Naive thymus-derived CD8-positive, alpha-beta T cell (primary cell): Measurements from ENCODE around the gene USP12. TPM values are rescaled to one million over a fixed set of nuclear protein-coding genes. Genes with fewer than 3 reads are reported as not detected.
"Not testable (repeated sequence)": the region's sequence is repeated elsewhere in the genome, so short reads cannot be mapped to it uniquely, and the experiment has no call there.

Experiments
- ATAC-seq, 2 donors: fragments of 150-1000 bp; cut with Tn5 transposase in 1 of 2; sonication (Bioruptor Pico), chemical (Tn5 transposase) in 1 of 2; 1 replicate in 1 of 2; 2 replicates in 1 of 2; pipeline ENCODE4 v1.10.0; 2021; ENCODE audit warnings: mild to moderate bottlenecking in 2 of 2, moderate library complexity in 2 of 2
- POLR2A ChIA-PET: fragments of 350-600 bp; sonication (Branson Sonifier 250); formaldehyde crosslinking; loops from one replicate; lab custom pipeline; 2021; ENCODE audit warnings: antibody characterized with exemption; lab: Charles Lee
- DNase-seq, 10 donors: peaks; one replicate each; pipeline versions ENCODE4 v3.0.0 to v3.0.0-alpha.2; 2020 to 2022
- H3K27ac Mint-ChIP-seq, 10 donors: one replicate each; pipeline ENCODE4 v1.8.0; 2020 to 2022; ENCODE audit warnings: mild to moderate bottlenecking in 10 of 10, mixed read lengths in 10 of 10, moderate library complexity in 4 of 10, inconsistent platforms in 1 of 10
- H3K27me3 Mint-ChIP-seq, 5 donors: one replicate each; pipeline ENCODE4 v1.8.0; 2021 to 2022; ENCODE audit warnings: mixed read lengths in 5 of 5
- H3K36me3 Mint-ChIP-seq, 3 donors: one replicate each; pipeline ENCODE4 v1.8.0; 2020 to 2022; ENCODE audit warnings: mixed read lengths in 3 of 3, mild to moderate bottlenecking in 2 of 3, inconsistent platforms in 1 of 3
- H3K4me1 Mint-ChIP-seq, 4 donors: one replicate each; pipeline ENCODE4 v1.8.0; 2021 to 2022; ENCODE audit warnings: mixed read lengths in 4 of 4
- H3K4me3 Mint-ChIP-seq, 10 donors: one replicate each; pipeline ENCODE4 v1.8.0; 2020 to 2022; ENCODE audit warnings: mild to moderate bottlenecking in 10 of 10, mixed read lengths in 10 of 10, moderate library complexity in 6 of 10, inconsistent platforms in 1 of 10
- H3K9me3 Mint-ChIP-seq, 9 donors: one replicate each; pipeline ENCODE4 v1.8.0; 2020 to 2022; ENCODE audit warnings: mixed read lengths in 9 of 9, mild to moderate bottlenecking in 3 of 9, inconsistent platforms in 1 of 9, moderate library complexity in 1 of 9
- polyA plus RNA-seq, 3 donors: library from polyadenylated mRNA; unstranded; fragments of 300-500 nt; fragmentation: Illumina TruSeq; gene quantifications; one replicate each; pipeline ENCODE4 v1.2.3, GENCODE V29; 2021
- total RNA-seq, 8 experiments: library from RNA in 2 of 8; stranded (reverse) in 2 of 8; gene quantifications; one replicate each; pipeline ENCODE4 v1.2.3 and lab custom pipeline; 2021 to 2026

Gene USP12
- total and polyA plus RNA-seq, 5 experiments from 2014 or later = 9.3 to 33.0 (median 17.4) TPM

DNA sequence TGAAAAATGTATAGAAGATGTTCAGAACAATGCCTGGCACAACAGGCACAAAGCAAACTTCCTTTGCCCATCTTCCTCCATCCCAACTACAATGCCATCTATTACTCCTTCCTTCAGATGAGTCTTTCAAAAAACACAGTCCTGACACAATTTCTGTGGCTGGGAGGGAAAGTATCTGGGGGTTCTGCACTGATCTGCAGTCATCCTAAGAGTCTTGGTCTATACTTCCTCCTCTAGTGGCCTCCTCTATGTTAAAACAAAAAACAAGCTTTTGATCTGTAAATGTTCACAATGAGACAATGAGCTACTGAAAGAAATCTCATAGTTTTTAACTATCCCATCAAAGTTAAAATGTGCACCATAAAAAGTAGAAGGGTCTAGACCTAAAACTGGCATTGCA is 44.8 kb downstream of the USP12 start:
- POLR2A ChIA-PET = no interaction called here
- H3K9me3 Mint-ChIP-seq = peaks cover 7 to 36% (median 17%) of the 10 kb centered on the region in 9 donors
- H3K36me3 Mint-ChIP-seq = peaks cover 20 to 34% (median 22%) of the 10 kb centered on the region in 3 donors
- DNase-seq (no peak), ATAC-seq (peak in 1 of 2 donors; percentile 33)
- H3K27me3 Mint-ChIP-seq = no peaks in the 10 kb centered on the region
- H3K4me1 Mint-ChIP-seq = peaks cover 16 to 72% (median 67%) of the 10 kb centered on the region in 4 donors
- H3K27ac Mint-ChIP-seq = peak overlapping the region in 3 of 10 donors; percentile 6 to 65 (median 31)
- H3K4me3 Mint-ChIP-seq = peak overlapping the region in 3 of 10 donors; percentile 8 to 49 (median 19)

GRCh38 chr13:27125357-27126282 is 46.0 kb downstream of the USP12 start:
- H3K27ac Mint-ChIP-seq = peak overlapping the region in 1 of 10 donors; percentile 17
- POLR2A ChIA-PET = no interaction called here
- DNase-seq (no peak), ATAC-seq (no peak)
- peaks cover 7 to 28% (median 15%) of the 10 kb centered on the region in 9 donors for H3K9me3 Mint-ChIP-seq
- H3K4me3 Mint-ChIP-seq = peak overlapping the region in 3 of 10 donors; percentile 14 to 36 (median 16)
- no peaks in the 10 kb centered on the region for H3K27me3 Mint-ChIP-seq
- peaks cover 19 to 67% (median 64%) of the 10 kb centered on the region in 4 donors for H3K4me1 Mint-ChIP-seq
- H3K36me3 Mint-ChIP-seq = peaks cover 20 to 33% (median 26%) of the 10 kb centered on the region in 3 donors

- POLR2A ChIA-PET = no interaction called here
- Mint-ChIP-seq H3K27ac (peak overlapping the region in 1 of 10 donors; percentile 51), H3K27me3 (no peaks in the 10 kb centered on the region), H3K9me3 (peaks cover 7 to 18% (median 12%) of the 10 kb centered on the region in 9 donors), H3K36me3 (peaks cover 19 to 29% (median 21%) of the 10 kb centered on the region in 3 donors), H3K4me3 (no peak overlapping the region), H3K4me1 (peaks cover 19 to 65% (median 61%) of the 10 kb centered on the region in 4 donors)
- DNase-seq (no peak), ATAC-seq (no peak)
Measured at GRCh38 chr13:27124571-27124970, 47.0 kb downstream of the USP12 start.

DNA sequence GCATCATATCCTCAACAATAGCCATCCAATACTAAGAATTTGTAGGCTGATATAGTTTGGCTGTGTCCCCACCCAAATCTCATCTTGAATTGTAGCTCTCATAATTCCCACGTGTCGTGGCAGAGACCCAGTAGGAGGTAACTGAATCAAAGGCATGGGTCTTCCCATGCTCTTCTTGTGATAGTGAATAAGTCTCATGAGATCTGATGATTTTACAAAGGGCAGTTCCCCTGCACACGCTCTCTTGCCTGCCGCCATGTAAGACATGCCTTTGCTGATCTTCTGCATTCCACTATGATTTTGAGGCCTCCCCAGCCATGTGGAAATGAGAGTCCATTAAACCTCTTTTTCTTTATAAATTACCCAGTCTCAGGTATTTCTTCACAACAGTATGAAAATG is 48.2 kb downstream of the USP12 start:
- H3K9me3 Mint-ChIP-seq = peaks cover 7 to 17% (median 11%) of the 10 kb centered on the region in 9 donors
- H3K27ac Mint-ChIP-seq, POLR2A ChIA-PET, H3K4me3 Mint-ChIP-seq, ATAC-seq, DNase-seq, H3K27me3 Mint-ChIP-seq: not testable (repeated sequence)
- H3K4me1 Mint-ChIP-seq = peaks cover 22 to 62% (median 61%) of the 10 kb centered on the region in 4 donors
- peaks cover 21 to 31% (median 26%) of the 10 kb centered on the region in 3 donors for H3K36me3 Mint-ChIP-seq

DNA sequence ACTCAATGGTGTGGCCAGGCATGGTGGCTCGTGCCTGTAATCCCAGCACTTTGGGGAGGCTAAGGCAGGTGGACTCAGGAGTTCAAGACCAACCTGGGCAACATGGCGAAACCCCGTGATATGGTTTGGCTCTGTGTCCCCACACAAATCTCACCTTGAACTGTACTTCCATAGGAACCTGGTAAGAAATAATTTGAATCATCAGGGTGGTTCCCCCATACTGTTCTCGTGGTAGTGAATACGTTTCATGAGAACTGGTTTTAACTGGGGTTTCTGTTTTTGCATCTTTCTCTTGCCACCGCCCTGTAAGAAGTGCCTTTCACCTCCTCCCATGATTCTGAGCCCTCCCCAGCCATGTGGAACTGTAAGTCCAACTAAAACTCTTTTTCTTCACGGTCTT is 49.6 kb downstream of the USP12 start:
- H3K36me3 Mint-ChIP-seq = peaks cover 21 to 31% (median 26%) of the 10 kb centered on the region in 3 donors
- POLR2A ChIA-PET = no interaction called here
- H3K4me3 Mint-ChIP-seq = no peak overlapping the region
- H3K27ac Mint-ChIP-seq = peak overlapping the region in 2 of 10 donors; percentile 26 to 28
- ATAC-seq (no peak), DNase-seq (no peak)
- peaks cover 7 to 17% (median 11%) of the 10 kb centered on the region in 9 donors for H3K9me3 Mint-ChIP-seq
- no peaks in the 10 kb centered on the region for H3K27me3 Mint-ChIP-seq
- peaks cover 23 to 55% (median 53%) of the 10 kb centered on the region in 4 donors for H3K4me1 Mint-ChIP-seq

DNA sequence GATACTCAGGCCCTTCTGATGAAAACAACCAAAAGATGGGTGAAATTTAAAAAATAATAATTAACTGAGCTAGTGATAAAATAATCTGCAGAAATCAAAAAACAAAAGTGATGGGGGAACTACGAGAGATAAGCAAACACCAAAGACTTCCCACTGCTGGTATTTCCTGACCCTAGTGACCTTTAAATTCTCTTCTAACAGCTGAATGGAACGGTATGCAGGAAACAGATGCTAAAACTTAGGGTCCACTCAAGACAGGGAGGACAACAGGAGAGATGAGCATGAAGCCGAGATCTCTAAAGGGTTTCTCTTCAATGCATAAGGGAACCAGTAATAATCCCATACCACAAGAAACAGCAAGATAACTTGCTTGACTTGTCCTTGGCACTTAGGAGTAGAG is 50.8 kb downstream of the USP12 start:
- ATAC-seq (no peak), DNase-seq (no peak)
- Mint-ChIP-seq H3K27ac (peak overlapping the region in 1 of 10 donors; percentile 4), H3K27me3 (no peaks in the 10 kb centered on the region), H3K9me3 (peaks cover 7 to 17% (median 11%) of the 10 kb centered on the region in 9 donors), H3K4me1 (peaks cover 21 to 46% (median 42%) of the 10 kb centered on the region in 4 donors), H3K4me3 (no peak overlapping the region), H3K36me3 (peaks cover 21 to 41% (median 35%) of the 10 kb centered on the region in 3 donors)
- POLR2A ChIA-PET = no interaction called here

GRCh38 chr13:27120011-27120410 is 51.6 kb downstream of the USP12 start:
- ATAC-seq (no peak), DNase-seq (no peak)
- H3K9me3 Mint-ChIP-seq = peaks cover 7 to 17% (median 11%) of the 10 kb centered on the region in 9 donors
- H3K27me3 Mint-ChIP-seq = no peaks in the 10 kb centered on the region
- POLR2A ChIA-PET = no interaction called here
- no peak overlapping the region for H3K4me3 Mint-ChIP-seq
- H3K36me3 Mint-ChIP-seq = peaks cover 26 to 45% (median 43%) of the 10 kb centered on the region in 3 donors
- peaks cover 21 to 47% (median 40%) of the 10 kb centered on the region in 4 donors for H3K4me1 Mint-ChIP-seq
- no peak overlapping the region for H3K27ac Mint-ChIP-seq

DNA sequence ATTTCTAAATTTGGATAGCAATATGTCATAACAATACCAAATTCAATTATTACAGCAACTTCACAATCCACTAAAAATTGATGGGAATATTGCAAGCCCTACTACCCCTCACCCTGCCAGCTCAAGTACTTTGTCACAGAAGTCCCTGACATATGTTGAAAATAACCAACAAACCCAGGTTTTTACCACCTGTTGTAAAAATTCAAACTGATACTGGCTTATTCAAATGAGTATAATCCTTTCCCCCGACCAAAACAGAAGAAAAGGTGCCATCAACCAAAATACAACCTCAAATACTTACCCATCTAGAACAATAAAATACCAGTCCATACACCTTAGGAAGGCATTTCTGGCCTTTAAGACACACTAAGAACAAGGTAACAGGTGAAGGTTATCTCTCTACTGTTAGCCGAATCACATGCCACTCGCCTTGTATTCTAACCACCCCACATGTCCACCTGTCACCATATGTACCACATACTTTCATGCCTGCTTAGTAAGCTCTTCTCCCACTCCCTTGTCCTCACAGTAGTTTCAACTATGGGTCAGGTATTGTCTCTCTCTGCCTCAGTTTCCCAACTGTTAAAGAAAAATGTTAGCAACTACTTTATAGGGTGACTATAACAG is 53.1 kb downstream of the USP12 start:
- Mint-ChIP-seq H3K9me3 (peaks cover 1 to 9% (median 5%) of the 10 kb centered on the region in 9 donors), H3K27ac (peak overlapping the region in 2 of 10 donors; percentile 2 to 12), H3K4me3 (no peak overlapping the region), H3K4me1 (peaks cover 22 to 54% (median 40%) of the 10 kb centered on the region in 4 donors), H3K36me3 (peaks cover 15 to 46% (median 36%) of the 10 kb centered on the region in 3 donors), H3K27me3 (no peaks in the 10 kb centered on the region)
- DNase-seq (no peak), ATAC-seq (no peak)
- POLR2A ChIA-PET = no interaction called here

DNA sequence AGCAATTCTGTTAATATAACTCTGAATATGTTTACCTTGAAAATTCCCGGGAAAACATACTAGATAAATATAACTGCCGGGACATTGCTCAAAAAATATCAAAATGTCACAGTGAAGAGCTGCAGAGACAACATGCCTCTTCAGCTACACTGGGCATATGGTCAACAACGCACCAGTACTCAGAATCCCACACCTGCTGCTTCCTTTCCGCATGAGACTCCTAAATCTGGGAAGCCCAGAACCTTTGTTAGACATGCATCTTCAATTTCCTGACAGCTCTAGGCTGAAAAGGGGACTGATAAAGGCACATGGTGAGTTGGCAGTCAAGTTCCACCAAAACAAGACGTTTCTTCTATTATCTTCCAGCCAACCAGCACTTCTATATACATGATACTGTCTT is 53.7 kb downstream of the USP12 start:
- Mint-ChIP-seq H3K27me3 (no peaks in the 10 kb centered on the region), H3K9me3 (peaks cover 0 to 3% (median under 1%) of the 10 kb centered on the region in 9 donors), H3K27ac (no peak overlapping the region), H3K4me1 (peaks cover 26 to 57% (median 42%) of the 10 kb centered on the region in 4 donors), H3K36me3 (peaks cover 9 to 47% (median 30%) of the 10 kb centered on the region in 3 donors), H3K4me3 (no peak overlapping the region)
- DNase-seq = no peak
- POLR2A ChIA-PET = no interaction called here
- no peak for ATAC-seq

- H3K9me3 Mint-ChIP-seq = peaks cover 0 to 2% (median 0%) of the 10 kb centered on the region in 9 donors
- POLR2A ChIA-PET = no interaction called here
- H3K4me1 Mint-ChIP-seq = peaks cover 24 to 60% (median 43%) of the 10 kb centered on the region in 4 donors
- ATAC-seq = no peak
- peaks cover 9 to 48% (median 28%) of the 10 kb centered on the region in 3 donors for H3K36me3 Mint-ChIP-seq
- no peak overlapping the region for H3K4me3 Mint-ChIP-seq
- no peak overlapping the region for H3K27ac Mint-ChIP-seq
- H3K27me3 Mint-ChIP-seq = no peaks in the 10 kb centered on the region
- DNase-seq = no peak
Measured at GRCh38 chr13:27117158-27117557, 54.5 kb downstream of the USP12 start.

- Mint-ChIP-seq H3K4me3 (peak overlapping the region in 1 of 10 donors; percentile 58), H3K9me3 (no peaks in the 10 kb centered on the region), H3K36me3 (peaks cover 4 to 39% (median 25%) of the 10 kb centered on the region in 3 donors), H3K4me1 (peaks cover 10 to 42% (median 22%) of the 10 kb centered on the region in 4 donors), H3K27ac (peak overlapping the region in 3 of 10 donors; percentile 4 to 28 (median 7)), H3K27me3 (no peaks in the 10 kb centered on the region)
- ATAC-seq (no peak), DNase-seq (no peak)
- POLR2A ChIA-PET = no interaction called here
Measured at GRCh38 chr13:27113436-27113835, 58.2 kb downstream of the USP12 start.

DNA sequence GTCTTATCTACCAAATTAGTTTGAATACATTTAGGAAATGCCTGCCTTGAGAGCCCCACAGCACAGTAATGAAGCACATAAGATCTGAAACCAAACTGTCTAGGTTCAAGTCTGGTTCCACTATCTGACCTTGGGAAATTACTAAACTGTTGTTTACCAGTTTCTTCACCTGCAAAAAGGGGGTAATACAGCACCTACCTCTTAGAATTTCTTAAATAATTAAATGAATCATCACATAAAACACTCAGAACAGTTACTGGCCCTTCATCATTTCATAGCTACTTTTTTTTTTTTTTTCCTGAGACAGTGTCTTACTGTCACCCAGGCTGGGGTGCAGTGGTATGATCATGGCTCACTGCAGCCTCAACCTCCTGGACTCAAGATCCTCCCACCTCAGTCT is 59.6 kb downstream of the USP12 start:
- no peaks in the 10 kb centered on the region for H3K27me3 Mint-ChIP-seq
- peaks cover 8 to 35% (median 16%) of the 10 kb centered on the region in 4 donors for H3K4me1 Mint-ChIP-seq
- ATAC-seq (no peak), DNase-seq (no peak)
- POLR2A ChIA-PET = no interaction called here
- peaks cover 4 to 39% (median 33%) of the 10 kb centered on the region in 3 donors for H3K36me3 Mint-ChIP-seq
- no peaks in the 10 kb centered on the region for H3K9me3 Mint-ChIP-seq
- H3K27ac Mint-ChIP-seq = peak overlapping the region in 3 of 10 donors; percentile 3 to 58 (median 32)
- H3K4me3 Mint-ChIP-seq = no peak overlapping the region
